Gastrocnemius medialis (tissue), 4 donors: ENCODE measurements around the gene TNRC18.

ENCODE experiments used
- CTCF ChIP-seq, 5 experiments: fragments of 450-650 bp in 3 of 5; fragments of 200-600 bp in 2 of 5; sonication (generic) in 2 of 5; IDR thresholded peaks in 4 of 5; conservative IDR thresholded peaks in 1 of 5; 1 replicate in 4 of 5; 2 replicates in 1 of 5; pipeline ENCODE4 v1.5.1; 2016 to 2019; ENCODE audit warnings: antibody characterized with exemption in 5 of 5, mild to moderate bottlenecking in 3 of 5, moderate library complexity in 3 of 5
- POLR2A ChIP-seq, 2 donors: fragments of 450-650 bp; IDR thresholded peaks; one replicate each; pipeline ENCODE4 v1.6.1; 2017; ENCODE audit warnings: antibody characterized with exemption in 2 of 2, mild to moderate bottlenecking in 2 of 2, moderate library complexity in 2 of 2

GRCh38 chr7:5442757-5443305, 19.2 kb upstream of the TNRC18 start:
- no peak for TF ChIP-seq CTCF (IDR thresholded peaks at IDR 0.05 in 4 of 5, conservative IDR thresholded peaks at IDR 0.05 in 1 of 5)
- TF ChIP-seq POLR2A (IDR thresholded peaks at IDR 0.05) = no peak
